Measurements from ENCODE around the gene RGS13.

The RGS13 gene

GRCh38 chr1:192627901-192628300 is 8.0 kb upstream of the RGS13 start:
- DNase-seq = no peak

GRCh38 chr1:192628396-192629057 is 7.4 kb upstream of the RGS13 start:
- no peak for DNase-seq

- DNase-seq = no peak
Measured at GRCh38 chr1:192629612-192630011, 6.3 kb upstream of the RGS13 start.

GRCh38 chr1:192630521-192631287 is 5.2 kb upstream of the RGS13 start:
- no peak for DNase-seq

- no peak for DNase-seq
Measured at GRCh38 chr1:192631749-192632148, 4.2 kb upstream of the RGS13 start.

GRCh38 chr1:192632188-192632587 is 3.8 kb upstream of the RGS13 start:
- DNase-seq = no peak

- DNase-seq = no peak
Measured at GRCh38 chr1:192632641-192633532, 3.1 kb upstream of the RGS13 start.

- no peak for DNase-seq
Measured at GRCh38 chr1:192633533-192634253, 2.3 kb upstream of the RGS13 start.

- DNase-seq = no peak
Measured at GRCh38 chr1:192635041-192635440, 906 bp upstream of the RGS13 start.

GRCh38 chr1:192639607-192640368 is 3.8 kb downstream of the RGS13 start:
- DNase-seq = no peak

GRCh38 chr1:192652159-192652558 is 16.2 kb downstream of the RGS13 start:
- DNase-seq = no peak

GRCh38 chr1:192654120-192654519 is 18.2 kb downstream of the RGS13 start:
- no peak for DNase-seq

- no peak for DNase-seq
Measured at GRCh38 chr1:192654591-192655251, 18.8 kb downstream of the RGS13 start.

GRCh38 chr1:192657760-192658159 is 21.8 kb downstream of the RGS13 start:
- no peak for DNase-seq

- no peak for DNase-seq
Measured at GRCh38 chr1:192658255-192658654, 22.3 kb downstream of the RGS13 start.

- no peak for DNase-seq
Measured at GRCh38 chr1:192660613-192661012, 24.7 kb downstream of the RGS13 start.

GRCh38 chr1:192668409-192668983 is 32.5 kb downstream of the RGS13 start:
- no peak for DNase-seq

GRCh38 chr1:192669174-192669573 is 33.2 kb downstream of the RGS13 start:
- DNase-seq = no peak

GRCh38 chr1:192675716-192676115 is 39.8 kb downstream of the RGS13 start:
- no peak for DNase-seq

- no peak for DNase-seq
Measured at GRCh38 chr1:192678099-192678498, 42.2 kb downstream of the RGS13 start.

GRCh38 chr1:192682335-192682734 is 46.4 kb downstream of the RGS13 start:
- DNase-seq = no peak

Measured in cortex of kidney (tissue), 1 donor.